CD14-positive monocyte (primary cell): ENCODE data around the gene CAVIN4. TPM values are rescaled to one million over a fixed set of nuclear protein-coding genes. Genes with fewer than 3 reads are reported as not detected.

Source experiments
- DNase-seq, 3 donors: peaks; one replicate each; pipeline ENCODE4 v3.0.0-alpha.2; 2011 to 2022
- H2AFZ ChIP-seq: 2 replicates; pipeline ENCODE4 v1.6.0; 2012; ENCODE audit warnings: mild to moderate bottlenecking, low read depth, low read length, inconsistent platforms; ENCODE audit not compliant: insufficient read depth, poor library complexity, severe bottlenecking
- H3K27ac ChIP-seq, 2 donors: 1 replicate in 1 of 2; 2 replicates in 1 of 2; pipeline ENCODE4 v1.5.1; 2012 to 2013; ENCODE audit warnings: low read length in 2 of 2, control low read depth in 1 of 2, inconsistent platforms in 1 of 2, low read depth in 1 of 2, mild to moderate bottlenecking in 1 of 2
- H3K27me3 ChIP-seq, 2 donors: one replicate each; pipeline versions ENCODE4 v1.6.0 to v1.6.1; 2011 to 2013; ENCODE audit warnings: low read length in 2 of 2; ENCODE audit not compliant: control insufficient read depth in 2 of 2, insufficient read depth in 2 of 2
- H3K36me3 ChIP-seq, 2 donors: replicated peaks in 1 of 2; 1 replicate in 1 of 2; 2 replicates in 1 of 2; pipeline versions ENCODE4 v1.5.1 to v1.6.1; 2012 to 2013; ENCODE audit warnings: low read length in 2 of 2, control low read depth in 1 of 2, inconsistent platforms in 1 of 2, mild to moderate bottlenecking in 1 of 2; ENCODE audit not compliant: insufficient read depth in 2 of 2, control insufficient read depth in 1 of 2
- H3K4me1 ChIP-seq, 2 donors: 1 replicate in 1 of 2; 2 replicates in 1 of 2; pipeline versions ENCODE4 v1.5.1 to v1.6.1; 2012 to 2013; ENCODE audit warnings: low read length in 2 of 2, control low read depth in 1 of 2, inconsistent platforms in 1 of 2, mild to moderate bottlenecking in 1 of 2, moderate library complexity in 1 of 2; ENCODE audit not compliant: insufficient read depth in 2 of 2, control insufficient read depth in 1 of 2
- H3K4me2 ChIP-seq: replicated peaks from 2 replicates; pipeline ENCODE3; 2012; ENCODE audit warnings: low read length, moderate library complexity, mild to moderate bottlenecking; ENCODE audit not compliant: poor library complexity, severe bottlenecking; ENCODE audit errors: extremely low read depth
- H3K4me3 ChIP-seq, 3 experiments: fragments of 200-600 bp in 1 of 3; sonication (generic) in 1 of 3; replicated peaks in 1 of 3; 1 replicate in 2 of 3; 2 replicates in 1 of 3; pipeline ENCODE4 v1.5.1; 2011 to 2013; ENCODE audit warnings: low read length in 3 of 3, mild to moderate bottlenecking in 3 of 3, control low read depth in 2 of 3, low read depth in 2 of 3, inconsistent platforms in 1 of 3, moderate library complexity in 1 of 3
- H3K79me2 ChIP-seq: 2 replicates; pipeline ENCODE4 v1.6.0; 2012; ENCODE audit warnings: mild to moderate bottlenecking, control low read depth, inconsistent platforms, low read length, moderate library complexity; ENCODE audit not compliant: insufficient read depth
- H3K9ac ChIP-seq: 2 replicates; pipeline ENCODE4 v1.6.0; 2017; ENCODE audit warnings: low read length, mild to moderate bottlenecking; ENCODE audit not compliant: insufficient read depth, poor library complexity, severe bottlenecking
- H3K9me3 ChIP-seq, 2 donors: replicated peaks in 1 of 2; 1 replicate in 1 of 2; 2 replicates in 1 of 2; pipeline versions ENCODE4 v1.5.1 to v1.6.1; 2012 to 2013; ENCODE audit warnings: low read length in 2 of 2, control low read depth in 1 of 2; ENCODE audit not compliant: control insufficient read depth in 1 of 2, insufficient read depth in 1 of 2
- H4K20me1 ChIP-seq: 2 replicates; pipeline ENCODE4 v1.6.0; 2012; ENCODE audit warnings: mild to moderate bottlenecking, low read length, control low read depth, moderate library complexity; ENCODE audit not compliant: insufficient read depth
- H3K27ac Mint-ChIP-seq, 7 donors: one replicate each; pipeline ENCODE4 v1.8.0; 2020; ENCODE audit warnings: mild to moderate bottlenecking in 7 of 7, mixed read lengths in 7 of 7, moderate library complexity in 6 of 7, inconsistent platforms in 2 of 7
- H3K27me3 Mint-ChIP-seq, 3 donors: one replicate each; pipeline ENCODE4 v1.8.0; 2021 to 2022; ENCODE audit warnings: low read depth in 3 of 3, mild to moderate bottlenecking in 3 of 3, mixed read lengths in 3 of 3, moderate library complexity in 3 of 3, inconsistent platforms in 1 of 3
- H3K36me3 Mint-ChIP-seq, 2 donors: one replicate each; pipeline ENCODE4 v1.8.0; 2020; ENCODE audit warnings: mixed read lengths in 2 of 2, inconsistent platforms in 1 of 2, mild to moderate bottlenecking in 1 of 2
- H3K4me1 Mint-ChIP-seq: one replicate; pipeline ENCODE4 v1.8.0; 2020; ENCODE audit warnings: mild to moderate bottlenecking, mixed read lengths
- H3K4me3 Mint-ChIP-seq, 2 donors: one replicate each; pipeline ENCODE4 v1.8.0; 2020; ENCODE audit warnings: mild to moderate bottlenecking in 2 of 2, mixed read lengths in 2 of 2, moderate library complexity in 1 of 2
- H3K9me3 Mint-ChIP-seq, 7 donors: one replicate each; pipeline ENCODE4 v1.8.0; 2020 to 2022; ENCODE audit warnings: mixed read lengths in 7 of 7, mild to moderate bottlenecking in 6 of 7, moderate library complexity in 6 of 7, inconsistent platforms in 2 of 7
- CTCF ChIP-seq: fragments of 200-600 bp; IDR thresholded peaks from one replicate; pipeline ENCODE4 v1.8.0; 2022; ENCODE audit warnings: antibody characterized with exemption, mild to moderate bottlenecking
- WGBS: methylation state at CpG from one replicate; pipeline ENCODE4 v1.1.5; 2013; ENCODE audit warnings: missing lambda C conversion rate; ENCODE audit not compliant: insufficient coverage; 5-methylcytosine and 5-hydroxymethylcytosine counted together
- intact Hi-C, 2 donors: fragments of 100-400 bp; cut with micrococcal nuclease; formaldehyde crosslinking; loops; one replicate each; pipeline versions ENCODE4 v1.15.0 to v1.15.1; 2023
- polyA plus RNA-seq, 3 donors: library from polyadenylated mRNA; depleted of rRNA in 1 of 3; unstranded in 2 of 3; stranded (reverse) in 1 of 3; fragments of 300-500 nt in 2 of 3; fragments of >200 nt in 1 of 3; fragmentation: Illumina TruSeq in 2 of 3; gene quantifications; 1 replicate in 2 of 3; 2 replicates in 1 of 3; pipeline ENCODE4 v1.2.3, GENCODE V29; 2012 to 2021

Gene CAVIN4
- polyA plus RNA-seq, 3 donors, result not detected

GRCh38 chr9:100637787-100638186 lies 59.9 kb downstream of the CAVIN4 start:
- H3K9me3 ChIP-seq, result peaks cover 0 to 3% of the 10 kb centered on the region in 2 donors
- peaks cover 0 to 8% (median 6%) of the 10 kb centered on the region in 3 donors for H3K27me3 Mint-ChIP-seq
- no peak overlapping the region for H3K9ac ChIP-seq
- no peak overlapping the region for H3K27ac Mint-ChIP-seq
- H3K27me3 ChIP-seq, result no peaks in the 10 kb centered on the region
- H3K36me3 ChIP-seq, result no peaks in the 10 kb centered on the region
- intact Hi-C loops, result no loop called here
- no peaks in the 10 kb centered on the region for H3K79me2 ChIP-seq
- no peaks in the 10 kb centered on the region for H3K4me1 ChIP-seq
- H3K4me2 ChIP-seq, result no peak overlapping the region
- WGBS, result 80% methylated on average over 2 of the region's 6 CpGs
- H2AFZ ChIP-seq, result no peak overlapping the region
- peaks cover 2 to 13% (median 4%) of the 10 kb centered on the region in 7 donors for H3K9me3 Mint-ChIP-seq
- no peak for TF ChIP-seq CTCF
- H4K20me1 ChIP-seq, result no peaks in the 10 kb centered on the region
- H3K27ac ChIP-seq, result no peak overlapping the region
- no peak overlapping the region for H3K4me3 Mint-ChIP-seq
- DNase-seq, result no peak
- H3K4me3 ChIP-seq, result no peak overlapping the region
- no peaks in the 10 kb centered on the region for H3K36me3 Mint-ChIP-seq
- no peaks in the 10 kb centered on the region for H3K4me1 Mint-ChIP-seq

Other genes with a start within 250 kb of the CAVIN4 start
- 1 to 10 TPM; 3.8 to 6.4 (median 4.5) TPM for gene TEX10, start 225.1 kb upstream of the CAVIN4 start, polyA plus RNA-seq
- gene MSANTD3, start 150.9 kb upstream of the CAVIN4 start, polyA plus RNA-seq, result 1 to 10 TPM in 2 of 3 donors, under 1 TPM in 1; 0.82 to 1.7 (median 1.1) TPM
- not detected for gene TMEFF1, start 104.9 kb upstream of the CAVIN4 start, polyA plus RNA-seq